Fibroblast of mammary gland (primary cell): ENCODE results near the gene FSD2.
"Not testable (repeated sequence)": the region's sequence is repeated elsewhere in the genome, so short reads cannot be mapped to it uniquely, and the experiment has no call there.

Source experiments
- DNase-seq: peaks from one replicate; pipeline ENCODE4 v3.0.0-alpha.2; 2010; ENCODE audit warnings: low read depth
- H3K4me3 ChIP-seq: 2 replicates; pipeline ENCODE4 v1.5.1; 2011; ENCODE audit warnings: low read depth, mild to moderate bottlenecking, low read length, moderate library complexity; ENCODE audit not compliant: control insufficient read depth
- TF ChIP-seq, protein P1 (sequence below): conservative IDR thresholded peaks from 2 replicates; pipeline ENCODE4 v1.5.1; 2011; ENCODE audit warnings: low read depth, low read length, inconsistent platforms; ENCODE audit not compliant: control insufficient read depth, insufficient read depth

Gene FSD2

DNA sequence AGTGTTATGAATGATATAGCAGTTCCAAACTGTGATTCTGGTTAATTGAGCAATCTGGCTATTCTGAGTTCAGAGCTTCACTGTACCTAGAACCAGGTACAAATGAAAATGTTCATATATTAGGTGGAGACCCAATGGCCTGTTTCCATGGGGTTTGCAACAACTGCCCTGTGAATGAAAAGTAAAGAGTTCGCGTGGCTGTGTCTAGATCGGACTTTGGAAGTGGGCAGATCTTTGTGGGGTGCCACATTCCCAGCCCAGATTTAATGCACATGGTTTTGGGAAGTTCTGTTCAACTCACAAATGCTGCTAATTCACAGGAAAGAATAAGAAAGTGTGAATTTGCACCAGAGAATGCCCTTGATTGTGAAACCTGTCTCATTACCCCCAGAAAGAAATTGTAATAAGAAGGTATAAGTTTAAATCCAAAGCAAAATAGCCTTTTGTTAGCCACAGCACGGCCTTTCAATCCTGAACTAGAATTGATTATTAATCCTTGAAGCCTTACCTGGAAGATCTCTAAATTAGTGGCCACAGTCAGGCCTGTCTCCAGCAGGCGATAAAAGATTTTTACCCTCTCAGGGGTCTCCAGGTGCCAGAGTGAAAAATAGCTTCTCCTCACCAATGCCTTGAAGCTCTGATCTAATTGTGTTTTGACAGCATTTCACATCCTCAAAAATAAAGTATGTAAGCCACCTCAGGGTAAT, 26.2 kb upstream of the FSD2 start:
- no peak for DNase-seq
- no peak overlapping the region for H3K4me3 ChIP-seq
- TF ChIP-seq, protein P1, sequence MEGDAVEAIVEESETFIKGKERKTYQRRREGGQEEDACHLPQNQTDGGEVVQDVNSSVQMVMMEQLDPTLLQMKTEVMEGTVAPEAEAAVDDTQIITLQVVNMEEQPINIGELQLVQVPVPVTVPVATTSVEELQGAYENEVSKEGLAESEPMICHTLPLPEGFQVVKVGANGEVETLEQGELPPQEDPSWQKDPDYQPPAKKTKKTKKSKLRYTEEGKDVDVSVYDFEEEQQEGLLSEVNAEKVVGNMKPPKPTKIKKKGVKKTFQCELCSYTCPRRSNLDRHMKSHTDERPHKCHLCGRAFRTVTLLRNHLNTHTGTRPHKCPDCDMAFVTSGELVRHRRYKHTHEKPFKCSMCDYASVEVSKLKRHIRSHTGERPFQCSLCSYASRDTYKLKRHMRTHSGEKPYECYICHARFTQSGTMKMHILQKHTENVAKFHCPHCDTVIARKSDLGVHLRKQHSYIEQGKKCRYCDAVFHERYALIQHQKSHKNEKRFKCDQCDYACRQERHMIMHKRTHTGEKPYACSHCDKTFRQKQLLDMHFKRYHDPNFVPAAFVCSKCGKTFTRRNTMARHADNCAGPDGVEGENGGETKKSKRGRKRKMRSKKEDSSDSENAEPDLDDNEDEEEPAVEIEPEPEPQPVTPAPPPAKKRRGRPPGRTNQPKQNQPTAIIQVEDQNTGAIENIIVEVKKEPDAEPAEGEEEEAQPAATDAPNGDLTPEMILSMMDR = no peak

DNA sequence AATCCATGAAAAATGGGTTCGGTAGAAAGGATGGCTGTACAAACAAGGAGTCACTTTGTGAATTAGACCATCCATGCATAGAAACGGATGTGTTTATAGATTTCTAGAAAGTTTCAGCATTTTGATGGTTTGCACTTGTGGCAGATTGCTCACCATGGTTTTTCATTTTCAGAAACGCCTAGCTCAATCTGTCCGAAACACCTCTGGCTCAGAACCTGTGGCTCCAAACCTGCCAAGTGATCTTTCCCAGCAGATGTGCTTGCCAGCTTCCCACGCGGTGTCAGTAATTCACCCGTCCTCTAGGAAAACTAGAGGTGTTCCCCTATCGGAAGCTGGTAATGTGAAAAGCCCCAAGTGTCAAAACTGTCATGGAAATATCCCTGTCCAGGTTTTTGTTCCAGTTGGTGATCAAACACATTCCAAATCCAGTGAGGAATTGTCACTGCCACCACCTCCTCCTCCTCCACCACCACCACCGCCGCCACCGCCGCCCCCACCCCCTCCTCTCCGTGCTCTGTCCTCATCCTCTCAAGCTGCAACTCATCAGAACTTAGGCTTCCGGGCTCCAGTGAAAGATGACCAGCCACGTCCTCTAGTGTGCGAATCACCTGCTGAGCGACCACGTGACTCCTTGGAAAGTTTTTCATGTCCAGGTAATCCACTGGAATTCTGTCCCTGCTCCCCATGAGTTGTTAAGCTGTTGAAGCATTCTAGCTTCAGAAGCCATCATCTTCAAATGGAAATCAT, 24.7 kb upstream of the FSD2 start:
- TF ChIP-seq, protein P1 = no peak
- H3K4me3 ChIP-seq = no peak overlapping the region
- DNase-seq = no peak

DNA sequence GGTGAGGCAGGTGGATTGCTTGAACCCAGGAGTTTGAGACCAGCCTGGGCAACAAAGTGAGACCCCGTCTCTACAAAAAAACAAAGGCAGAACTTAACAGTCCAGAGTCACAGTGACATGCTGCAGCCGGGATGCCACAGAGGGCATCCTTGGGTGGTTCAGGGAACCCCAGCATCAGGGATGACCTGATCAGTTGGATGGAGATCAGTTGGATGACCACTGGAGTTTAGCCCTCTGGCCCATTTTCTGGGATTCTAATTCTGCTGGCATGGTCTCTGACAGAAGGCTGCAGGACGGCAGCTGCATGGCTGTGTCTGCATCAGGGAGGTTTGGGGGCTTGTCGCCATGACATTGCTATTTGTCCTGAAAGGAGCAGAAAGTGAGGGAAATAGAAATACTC, 23.4 kb upstream of the FSD2 start:
- TF ChIP-seq, protein P1 = no peak
- H3K4me3 ChIP-seq = no peak overlapping the region
- no peak for DNase-seq

DNA sequence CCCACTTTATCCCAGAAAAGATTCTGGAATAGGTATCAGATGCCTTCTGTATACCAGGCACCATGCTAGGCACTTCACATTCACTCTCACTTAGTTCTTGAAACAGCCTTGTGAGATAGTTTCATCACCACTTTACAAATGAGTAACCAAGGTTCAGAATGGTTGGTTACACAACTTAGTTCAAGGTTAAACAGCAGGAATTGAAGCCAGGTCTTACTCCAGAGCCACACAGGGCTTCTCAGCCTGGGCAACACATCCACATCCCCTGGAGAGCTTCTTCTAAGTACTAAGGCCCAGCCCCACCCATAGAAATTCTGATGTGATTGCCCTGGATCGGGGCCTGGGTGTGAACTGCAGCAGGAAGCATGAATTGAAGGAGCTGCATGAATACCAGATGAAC, 22.2 kb upstream of the FSD2 start:
- peak; percentile 74 for DNase-seq
- H3K4me3 ChIP-seq = no peak overlapping the region
- TF ChIP-seq, protein P1 = no peak

DNA sequence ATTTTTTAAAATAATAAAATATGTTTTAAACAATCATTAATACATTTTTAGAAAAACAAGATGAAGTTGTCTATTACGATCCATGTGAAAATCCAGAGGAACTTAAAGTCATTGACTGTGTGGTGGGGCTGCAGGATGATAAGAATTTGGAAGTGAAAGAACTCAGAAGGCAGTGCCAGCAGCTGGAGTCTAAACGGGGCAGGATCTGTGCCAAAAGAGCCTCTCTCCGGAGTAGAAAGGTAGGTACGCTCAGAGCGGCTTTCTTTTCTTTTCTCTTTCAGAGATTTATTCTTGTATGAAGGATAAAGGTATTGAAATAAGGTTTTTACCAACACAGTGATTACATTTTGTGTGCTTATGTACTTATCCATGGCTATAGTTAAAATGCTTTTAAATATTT, 17.2 kb upstream of the FSD2 start:
- TF ChIP-seq, protein P1 = no peak
- H3K4me3 ChIP-seq = no peak overlapping the region
- no peak for DNase-seq

DNA sequence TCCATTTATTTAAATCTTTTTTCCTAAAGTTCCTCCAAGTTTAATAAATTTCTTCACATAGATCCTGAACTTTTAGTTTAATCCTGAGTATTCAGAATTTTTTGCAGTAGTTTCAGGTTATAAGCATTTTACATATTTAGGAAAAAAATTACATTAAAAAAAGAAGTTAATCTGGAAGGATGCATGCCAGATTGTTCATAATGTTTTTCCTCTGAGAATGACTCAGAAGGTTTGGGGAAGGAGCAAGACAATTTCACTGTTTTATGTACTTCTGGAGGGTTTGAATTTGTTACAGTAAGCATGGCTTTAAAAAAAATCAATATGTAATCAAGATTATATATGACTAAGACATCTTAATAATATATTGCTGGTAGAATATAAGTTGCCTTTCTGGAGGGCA, 16.0 kb upstream of the FSD2 start:
- DNase-seq = peak; percentile 44
- H3K4me3 ChIP-seq = not testable (repeated sequence)

DNA sequence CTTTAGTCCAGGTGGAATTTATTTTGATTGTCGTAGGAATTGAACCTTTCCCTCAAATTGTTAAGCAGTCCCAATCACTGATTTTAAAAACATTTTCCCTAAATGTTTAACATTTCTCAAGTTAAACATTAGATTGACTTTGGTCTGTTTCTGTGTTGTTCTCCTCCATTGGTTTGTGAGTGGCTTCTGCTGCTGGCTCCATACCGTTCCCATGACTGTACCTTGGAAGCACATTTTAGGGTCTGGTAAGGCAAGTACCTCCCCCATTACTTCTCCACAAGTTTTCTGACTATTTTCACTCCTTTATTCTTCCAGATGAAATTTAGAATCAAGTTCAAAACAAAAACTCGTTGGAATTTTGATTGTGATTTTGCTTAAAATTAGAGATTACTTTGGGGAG, 15.5 kb upstream of the FSD2 start:
- DNase-seq = peak; percentile 49
- H3K4me3 ChIP-seq = not testable (repeated sequence)
